Gastrocnemius medialis (tissue), 4 donors: ENCODE measurements around the gene RAD21L1.

ENCODE experiments used
- POLR2A ChIP-seq, 2 donors: fragments of 450-650 bp; IDR thresholded peaks; one replicate each; pipeline ENCODE4 v1.6.1; 2017; ENCODE audit warnings: antibody characterized with exemption in 2 of 2, mild to moderate bottlenecking in 2 of 2, moderate library complexity in 2 of 2
- TF ChIP-seq, protein P1 (sequence below), 5 experiments: fragments of 450-650 bp in 3 of 5; fragments of 200-600 bp in 2 of 5; sonication (generic) in 2 of 5; IDR thresholded peaks in 4 of 5; conservative IDR thresholded peaks in 1 of 5; 1 replicate in 4 of 5; 2 replicates in 1 of 5; pipeline ENCODE4 v1.5.1; 2016 to 2019; ENCODE audit warnings: antibody characterized with exemption in 5 of 5, mild to moderate bottlenecking in 3 of 5, moderate library complexity in 3 of 5

DNA sequence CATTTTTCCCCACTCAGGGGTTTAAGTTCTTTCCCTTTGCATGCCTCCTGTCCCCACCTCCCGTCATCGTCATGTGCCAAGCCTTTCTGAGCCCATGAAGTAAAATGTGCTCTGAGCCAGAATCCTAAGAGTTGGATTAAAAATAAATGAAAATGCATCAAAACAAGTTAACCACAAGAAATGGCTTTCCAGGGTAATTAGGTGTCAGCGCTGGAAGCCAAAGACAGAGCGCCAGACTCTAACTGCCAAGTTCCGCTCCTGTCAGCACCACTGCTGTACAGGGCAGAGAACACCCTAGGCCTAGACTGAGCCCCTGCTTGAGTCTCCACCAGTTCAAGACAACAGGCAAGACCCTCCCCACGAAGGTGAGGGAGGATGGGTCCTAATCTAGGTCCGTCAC is 28.0 kb upstream of the RAD21L1 start:
- TF ChIP-seq, protein P1, sequence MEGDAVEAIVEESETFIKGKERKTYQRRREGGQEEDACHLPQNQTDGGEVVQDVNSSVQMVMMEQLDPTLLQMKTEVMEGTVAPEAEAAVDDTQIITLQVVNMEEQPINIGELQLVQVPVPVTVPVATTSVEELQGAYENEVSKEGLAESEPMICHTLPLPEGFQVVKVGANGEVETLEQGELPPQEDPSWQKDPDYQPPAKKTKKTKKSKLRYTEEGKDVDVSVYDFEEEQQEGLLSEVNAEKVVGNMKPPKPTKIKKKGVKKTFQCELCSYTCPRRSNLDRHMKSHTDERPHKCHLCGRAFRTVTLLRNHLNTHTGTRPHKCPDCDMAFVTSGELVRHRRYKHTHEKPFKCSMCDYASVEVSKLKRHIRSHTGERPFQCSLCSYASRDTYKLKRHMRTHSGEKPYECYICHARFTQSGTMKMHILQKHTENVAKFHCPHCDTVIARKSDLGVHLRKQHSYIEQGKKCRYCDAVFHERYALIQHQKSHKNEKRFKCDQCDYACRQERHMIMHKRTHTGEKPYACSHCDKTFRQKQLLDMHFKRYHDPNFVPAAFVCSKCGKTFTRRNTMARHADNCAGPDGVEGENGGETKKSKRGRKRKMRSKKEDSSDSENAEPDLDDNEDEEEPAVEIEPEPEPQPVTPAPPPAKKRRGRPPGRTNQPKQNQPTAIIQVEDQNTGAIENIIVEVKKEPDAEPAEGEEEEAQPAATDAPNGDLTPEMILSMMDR (IDR thresholded peaks at IDR 0.05 in 4 of 5, conservative IDR thresholded peaks at IDR 0.05 in 1 of 5), result no peak
- TF ChIP-seq POLR2A (IDR thresholded peaks at IDR 0.05), result no peak
